A549 (cell line): ENCODE measurements around the gene ACOXL.

Experiments
- CBX8 ChIP-seq: fragments of 200-600 bp; sonication (generic); IDR thresholded peaks from 2 replicates; pipeline ENCODE4 v1.6.1; 2016
- CTCF ChIP-seq: fragments of >200 bp; sonication (Bioruptor Twin); formaldehyde crosslinking; IDR thresholded peaks from 3 replicates; pipeline ENCODE4 v1.5.1; 2016
- POLR2A ChIP-seq: IDR thresholded peaks from 2 replicates; pipeline ENCODE4 v1.6.1; 2012; ENCODE audit warnings: mild to moderate bottlenecking, low read length
- REST ChIP-seq: fragments of 200-600 bp; sonication (generic); IDR thresholded peaks from 2 replicates; pipeline ENCODE4 v1.6.1; 2016; ENCODE audit warnings: antibody characterized with exemption, mild to moderate bottlenecking, moderate library complexity
- ZSCAN20 ChIP-seq: fragments of 250-450 bp; sonication (Bioruptor Pico); IDR thresholded peaks from 2 replicates; pipeline ENCODE4 v1.8.0; 2022; ENCODE audit warnings: mild to moderate bottlenecking, moderate library complexity

GRCh38 chr2:110969696-110970095, 237.3 kb downstream of the ACOXL start:
- TF ChIP-seq ZSCAN20 (no peak), CTCF (no peak), POLR2A (no peak), REST (no peak), CBX8 (no peak)
